ENCODE results near the gene TMEM231.
"Not testable (repeated sequence)": the region's sequence is repeated elsewhere in the genome, so short reads cannot be mapped to it uniquely, and the experiment has no call there.

The TMEM231 gene

GRCh38 chr16:75567911-75568310 lies 11.9 kb upstream of the TMEM231 start:
- no peak for DNase-seq

DNA sequence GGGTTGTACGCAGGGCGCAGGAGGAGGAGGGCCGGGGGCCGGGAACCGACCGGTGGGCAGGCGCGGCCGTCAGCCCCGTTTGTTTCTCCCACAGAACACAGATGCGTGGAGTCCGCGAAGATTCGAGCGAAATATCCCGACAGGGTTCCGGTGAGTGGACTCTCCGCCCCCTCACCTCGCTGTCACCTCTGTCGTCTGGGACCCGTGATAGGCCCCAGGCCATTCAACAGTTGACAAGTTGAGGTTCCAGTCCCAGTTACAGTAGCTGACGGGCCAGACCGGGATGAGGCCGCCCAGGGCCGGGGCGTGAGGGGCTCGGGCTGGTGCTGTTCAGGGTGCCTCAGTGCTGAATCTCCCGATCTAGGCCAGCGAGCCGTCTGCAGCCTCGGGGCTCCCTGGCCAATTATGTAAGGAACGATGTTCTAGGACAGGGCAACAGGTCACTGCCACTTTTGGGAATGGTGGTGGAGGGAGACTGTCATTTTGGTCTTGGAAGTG lies 10.8 kb upstream of the TMEM231 start:
- DNase-seq: peak in 1 of 56 donors; percentile 42

DNA sequence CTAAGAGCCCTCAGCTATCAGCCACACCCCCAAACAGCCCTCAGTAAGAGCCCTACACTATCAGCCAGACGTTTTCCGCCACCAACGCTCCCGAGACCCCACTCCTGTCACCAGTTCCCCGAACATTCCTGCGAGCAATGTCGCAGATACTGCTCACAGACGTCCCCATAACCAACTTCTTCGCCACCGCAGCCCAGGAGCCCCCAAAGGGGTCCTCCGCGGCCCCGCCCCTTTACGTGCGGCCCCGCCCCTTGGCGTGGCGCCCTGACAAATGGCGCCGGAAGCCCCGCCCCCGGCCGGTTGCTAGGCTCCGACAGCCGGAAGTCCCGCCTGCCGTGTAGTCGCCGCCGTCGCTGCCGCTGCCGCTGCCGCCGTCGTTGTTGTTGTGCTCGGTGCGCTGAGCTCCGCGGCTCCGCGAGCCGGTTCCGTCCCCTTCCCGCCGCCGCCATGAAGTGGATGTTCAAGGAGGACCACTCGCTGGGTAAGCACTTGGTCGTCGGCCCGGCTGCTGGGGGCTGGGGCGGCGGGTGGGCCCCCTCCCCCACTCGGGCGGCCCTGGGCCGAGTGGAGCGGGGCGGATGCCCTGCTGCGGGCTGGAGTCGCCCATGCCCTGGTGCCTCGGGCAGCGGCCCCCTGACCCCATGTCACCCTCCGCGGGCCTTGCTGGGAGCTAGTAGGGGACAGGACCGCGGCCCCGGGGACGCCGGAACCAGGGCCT lies 10.1 kb upstream of the TMEM231 start, which contains the start of gene GABARAPL2:
Gene GABARAPL2 (plus strand): TSS at position 340 of the 718 bp plus-strand sequence. CDS start 108 bp downstream, at position 448.
- peak in 55 of 56 donors; percentile 30 to 88 (median 73) for DNase-seq

DNA sequence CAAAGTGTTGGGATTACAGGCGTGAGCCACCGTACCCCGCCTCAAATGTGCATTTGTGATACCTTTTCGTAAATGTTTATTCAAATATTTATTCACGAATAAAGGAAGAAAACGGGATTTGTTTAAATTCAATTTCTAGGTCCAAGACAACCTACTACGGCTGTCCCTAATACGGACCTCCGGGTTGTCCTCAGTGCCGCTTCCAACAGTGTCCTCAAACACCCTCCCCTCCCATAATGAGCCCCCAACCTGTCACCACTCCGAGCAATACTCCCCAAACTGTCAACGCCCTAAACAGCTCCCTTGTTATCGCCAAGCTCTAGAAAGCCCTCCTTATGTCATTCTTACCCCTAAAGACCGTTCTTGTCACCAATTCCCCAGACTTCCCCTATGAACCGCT lies 9.6 kb upstream of the TMEM231 start:
- no peak for DNase-seq

DNA sequence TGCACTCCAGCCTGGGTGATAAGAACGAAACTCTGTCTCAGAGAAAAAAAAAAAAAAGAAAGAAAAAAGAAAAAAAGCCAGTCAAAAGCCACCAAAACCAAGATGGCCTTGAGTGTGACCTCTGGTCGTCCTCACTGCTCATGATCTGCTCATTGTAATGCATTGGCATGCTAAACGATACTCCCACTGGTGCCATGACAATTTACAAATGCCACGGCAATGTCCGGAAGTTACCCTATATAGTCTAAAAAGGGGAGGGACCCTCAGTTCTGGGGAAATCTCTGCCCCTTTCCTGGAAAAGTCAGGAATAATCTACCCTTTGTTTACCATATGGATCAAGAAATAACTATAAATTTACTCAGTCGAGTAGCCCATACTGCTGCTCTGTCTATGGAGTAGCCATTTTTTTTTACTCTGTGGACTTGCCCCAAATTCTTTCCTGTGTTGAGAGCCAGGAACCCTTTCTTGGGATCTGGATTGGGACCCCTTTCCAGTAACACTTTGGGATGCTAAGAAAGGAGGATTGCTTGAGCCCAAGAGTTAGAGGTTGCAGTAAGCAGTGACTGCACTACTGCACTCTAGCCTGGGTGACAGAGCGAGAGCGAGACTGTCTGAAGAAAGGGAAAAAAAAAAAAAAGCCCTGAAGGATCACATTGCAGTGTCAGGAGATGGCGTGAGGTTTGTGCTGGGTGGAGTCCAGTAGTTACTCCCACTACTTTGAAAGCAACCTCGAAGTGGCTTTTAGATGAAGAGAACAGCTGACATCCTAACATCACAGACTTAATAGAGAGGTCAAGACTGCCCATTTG lies 3.7 kb upstream of the TMEM231 start:
- no peak for DNase-seq

DNA sequence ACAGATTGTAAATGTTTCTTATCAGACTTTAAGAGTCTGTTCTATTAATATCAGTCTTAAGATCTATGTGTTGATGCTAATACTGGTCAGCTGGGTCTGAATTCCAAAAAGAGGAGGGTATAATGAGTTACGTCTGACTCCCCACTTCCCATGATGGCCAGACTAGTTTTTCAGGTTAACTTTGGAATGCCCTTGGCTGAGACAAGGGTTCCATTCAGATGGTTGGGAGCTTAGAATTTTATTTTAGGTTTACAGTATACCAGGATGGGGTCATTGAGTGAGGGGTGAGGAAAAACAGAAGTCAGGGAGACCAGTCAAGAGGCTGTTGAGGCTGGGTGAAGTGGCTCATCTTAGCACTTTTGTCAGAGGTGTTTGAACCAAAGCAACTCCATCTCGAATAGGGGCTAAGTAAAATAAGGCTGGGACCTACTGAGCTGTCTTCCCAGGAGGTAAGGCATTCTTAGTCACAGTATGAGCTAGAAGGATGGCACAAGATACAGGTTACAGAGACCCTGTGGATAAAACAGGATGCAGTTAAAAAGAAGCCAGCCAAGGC lies 2.9 kb upstream of the TMEM231 start:
- DNase-seq: no peak

DNA sequence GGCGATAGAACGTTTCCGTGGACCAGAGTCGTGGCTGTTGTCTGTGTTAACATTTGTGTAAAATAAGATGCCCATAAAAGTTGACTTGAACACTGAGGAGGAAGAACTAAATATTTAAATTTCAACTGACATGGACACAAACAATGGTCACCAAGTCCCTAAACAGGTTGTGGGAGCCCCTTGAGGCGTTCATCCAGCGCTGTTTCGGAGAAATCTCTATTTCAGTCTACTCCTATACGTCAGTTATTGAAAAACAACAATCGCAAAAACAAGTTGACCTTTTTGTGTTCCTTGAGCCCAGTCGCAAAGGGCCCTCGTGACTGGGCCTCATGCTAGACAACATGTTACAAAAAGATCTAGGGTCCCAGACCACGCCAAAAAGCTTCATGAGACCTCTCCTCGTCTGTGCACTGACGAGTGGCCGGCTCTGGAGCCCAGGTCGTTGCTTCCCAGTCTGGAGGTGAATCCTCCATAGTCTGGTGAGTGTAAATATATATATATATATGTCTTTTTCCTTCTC lies 439 bp upstream of the TMEM231 start:
- DNase-seq: peak in 1 of 56 donors; percentile 36

- DNase-seq: peak in 55 of 56 donors; percentile 22 to 90 (median 72)
These were observed 792 bp downstream of the TMEM231 start for GRCh38 chr16:75555213-75555706.

GRCh38 chr16:75552951-75553350 lies 3.1 kb downstream of the TMEM231 start:
- peak in 2 of 56 donors; percentile 18 to 23 for DNase-seq

DNA sequence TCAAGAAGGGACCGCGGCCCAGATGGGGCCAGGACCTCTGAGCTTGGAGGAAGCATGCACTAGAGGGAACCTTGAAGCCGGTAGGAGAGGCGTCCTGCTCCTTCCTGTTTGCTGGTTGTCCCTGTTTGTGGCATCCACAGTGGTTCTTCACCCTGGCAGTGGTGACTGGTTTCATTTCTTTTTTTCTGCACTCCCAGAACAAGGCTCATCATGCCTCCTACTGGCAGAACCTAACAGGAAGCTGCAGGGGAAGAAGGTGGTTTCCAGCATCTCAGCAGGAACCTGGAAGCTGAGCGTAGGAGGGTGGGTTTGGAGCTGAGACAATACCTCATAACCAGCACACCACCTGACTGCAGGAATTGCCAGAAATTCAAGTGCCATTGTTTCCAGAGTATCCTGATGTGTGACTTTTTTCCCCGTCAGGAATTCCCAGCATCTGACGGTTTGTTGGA lies 5.8 kb downstream of the TMEM231 start:
- DNase-seq: peak in 43 of 56 donors; percentile 7 to 75 (median 34)

- not testable (repeated sequence) for DNase-seq
These were observed 7.6 kb downstream of the TMEM231 start for GRCh38 chr16:75548456-75548855.

DNA sequence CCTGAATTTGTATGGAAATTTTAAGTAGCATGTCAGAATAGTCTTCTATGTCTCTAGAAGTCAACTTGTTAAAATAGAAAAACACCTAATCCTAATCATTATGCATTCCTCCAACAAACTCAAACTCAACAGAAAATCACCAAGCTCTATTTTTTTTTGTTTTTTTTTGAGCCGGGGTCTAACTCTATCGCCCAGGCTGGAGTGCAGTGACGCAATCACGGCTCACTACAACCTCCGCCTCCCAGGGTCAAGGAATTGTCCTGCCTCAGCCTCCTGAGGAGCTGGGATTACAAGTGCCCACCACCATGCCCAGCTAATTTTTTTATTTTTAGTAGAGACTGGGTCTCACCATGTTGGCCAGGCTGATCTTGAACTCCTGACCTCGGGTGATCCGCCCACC lies 9.8 kb downstream of the TMEM231 start:
- DNase-seq: no peak

GRCh38 chr16:75545879-75546278 lies 10.2 kb downstream of the TMEM231 start:
- peak in 1 of 56 donors; percentile 13 for DNase-seq

DNA sequence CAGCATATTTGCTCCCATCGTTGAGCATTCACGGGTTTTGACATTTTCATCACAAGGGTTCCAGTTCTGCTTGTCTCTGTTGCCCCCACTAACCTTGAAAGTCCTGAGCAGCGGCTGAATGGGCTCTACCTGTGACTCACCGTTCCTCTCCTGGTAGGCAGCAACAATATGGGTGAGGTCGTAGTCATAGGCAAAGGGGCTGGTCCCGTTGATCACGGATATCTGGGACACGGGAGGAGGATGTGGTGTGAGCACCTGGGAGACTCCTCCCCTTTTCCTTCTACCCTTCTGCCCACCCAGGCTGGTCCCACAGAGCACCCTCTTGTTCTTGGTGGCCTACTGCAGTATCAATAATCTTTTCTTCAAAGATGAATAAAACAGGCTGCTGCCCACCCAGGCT lies 13.6 kb downstream of the TMEM231 start:
- not testable (repeated sequence) for DNase-seq

- DNase-seq: no peak
These were observed 14.8 kb downstream of the TMEM231 start for GRCh38 chr16:75541236-75541635.

DNA sequence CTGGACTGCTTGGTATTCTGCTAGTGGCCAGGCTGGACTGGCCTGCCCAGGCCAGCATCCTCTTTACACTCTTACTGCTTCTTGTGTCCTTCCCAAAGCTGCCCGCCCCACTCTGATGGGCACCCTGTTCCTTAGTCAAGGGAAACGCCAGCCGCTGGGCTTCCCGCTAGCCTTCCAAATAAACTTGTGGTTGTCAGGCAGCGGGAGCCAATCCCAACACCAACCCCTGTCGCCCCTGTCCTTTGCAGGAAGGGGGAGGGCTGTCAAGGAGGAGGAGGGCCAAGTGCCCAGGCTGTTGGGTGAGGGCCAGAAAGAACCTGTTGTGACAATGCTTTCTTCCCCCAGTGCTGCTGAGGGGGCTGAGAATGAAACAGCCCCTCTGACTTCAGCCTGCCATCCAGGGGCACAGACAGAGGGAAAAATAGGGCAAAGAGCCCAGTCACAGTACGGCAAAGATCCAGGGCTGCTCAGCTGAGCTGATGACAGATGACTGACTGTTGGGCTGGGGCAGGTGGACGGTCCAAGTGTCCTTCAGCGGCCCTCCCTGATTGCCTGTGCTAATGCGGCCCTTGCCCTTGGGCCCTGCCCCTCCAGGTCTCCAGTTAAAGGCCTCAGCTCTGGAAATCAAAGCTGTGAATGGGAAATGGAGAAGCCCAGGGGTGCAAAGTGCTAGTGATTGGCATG lies 17.0 kb downstream of the TMEM231 start:
- peak in 18 of 56 donors; percentile 3 to 41 (median 18) for DNase-seq

- no peak for DNase-seq
These were observed 18.3 kb downstream of the TMEM231 start for GRCh38 chr16:75537776-75538175.

- no peak for DNase-seq
These were observed 20.2 kb downstream of the TMEM231 start, which contains the start of gene CHST5 for GRCh38 chr16:75535901-75536300. Gene CHST5, minus strand, starts transcription at chr16:75536108. Its CDS starts 5,724 bp downstream, at chr16:75530384.

- DNase-seq: no peak
These were observed 20.7 kb downstream of the TMEM231 start for GRCh38 chr16:75535211-75535843.
